PC-3 (cell line): ENCODE data around the gene PLXNC1. TPM values are rescaled to one million over a fixed set of nuclear protein-coding genes. Genes with fewer than 3 reads are reported as not detected.

Experiments used
- ATAC-seq: fragments of 200-7000 bp; cut with Tn5 transposase; 2 replicates; pipeline ENCODE4 v1.9.1; 2020; ENCODE audit warnings: mild to moderate bottlenecking, moderate library complexity
- BruUV-seq: library from RNA; stranded (reverse); fragments of 400-500 nt; replicated peaks from 2 replicates; lab custom pipeline; 2021; lab: Mats Ljungman, UMichigan
- CTCF ChIA-PET: fragments of 300-600 bp; sonication (Branson Sonifier 250); formaldehyde crosslinking; loops from one replicate; lab custom pipeline; 2022; ENCODE audit warnings: antibody characterized with exemption; lab: Charles Lee
- POLR2A ChIA-PET: fragments of 300-600 bp; sonication (Branson Sonifier 250); formaldehyde crosslinking; loops from one replicate; lab custom pipeline; 2022; ENCODE audit warnings: antibody characterized with exemption; ENCODE audit not compliant: unreplicated experiment; lab: Charles Lee
- DNase-seq: peaks from one replicate; pipeline ENCODE4 v3.0.0-alpha.2; 2015
- H2AFZ ChIP-seq: fragments of 300-600 bp; sonication (generic); 2 replicates; pipeline ENCODE4 v1.6.0; 2016; ENCODE audit warnings: antibody characterized with exemption, low read length
- H3F3A ChIP-seq: fragments of 300-600 bp; sonication (generic); one replicate; pipeline ENCODE4 v1.6.0; 2017; ENCODE audit warnings: antibody characterized with exemption, low read length, control low read depth, mild to moderate bottlenecking; ENCODE audit not compliant: unreplicated experiment
- H3K27ac ChIP-seq: fragments of 300-600 bp; sonication (generic); 2 replicates; pipeline ENCODE4 v1.5.1; 2016; ENCODE audit warnings: mild to moderate bottlenecking, low read length
- H3K27me3 ChIP-seq: fragments of 300-600 bp; sonication (generic); 2 replicates; pipeline ENCODE4 v1.6.1; 2016; ENCODE audit warnings: low read length, mixed read lengths
- H3K36me3 ChIP-seq: fragments of 300-600 bp; sonication (generic); 2 replicates; pipeline ENCODE4 v1.6.1; 2016; ENCODE audit warnings: low read depth, mixed run types, low read length, mixed read lengths
- H3K4me1 ChIP-seq: fragments of 300-600 bp; sonication (generic); 2 replicates; pipeline ENCODE4 v1.5.1; 2016; ENCODE audit warnings: low read length; ENCODE audit not compliant: insufficient read depth
- H3K4me2 ChIP-seq: fragments of 300-600 bp; sonication (generic); 2 replicates; pipeline ENCODE4 v1.6.0; 2016; ENCODE audit warnings: low read length
- H3K4me3 ChIP-seq: fragments of 300-600 bp; sonication (generic); 2 replicates; pipeline ENCODE4 v1.5.1; 2016; ENCODE audit warnings: mild to moderate bottlenecking, low read length, mixed read lengths
- H3K79me2 ChIP-seq: fragments of 300-600 bp; sonication (generic); 2 replicates; pipeline ENCODE4 v1.6.1; 2017; ENCODE audit warnings: low read length, mixed read lengths
- H3K9ac ChIP-seq: fragments of 300-600 bp; sonication (generic); 2 replicates; pipeline ENCODE4 v1.6.0; 2016; ENCODE audit warnings: mild to moderate bottlenecking, low read length
- H3K9me2 ChIP-seq: fragments of 300-600 bp; sonication (generic); replicated peaks from 2 replicates; pipeline ENCODE4 v1.6.1; 2016; ENCODE audit warnings: mixed run types, low read length, mixed read lengths
- H3K9me3 ChIP-seq: fragments of 300-600 bp; sonication (generic); 2 replicates; pipeline ENCODE4 v1.6.1; 2016; ENCODE audit warnings: low read length, mixed read lengths
- H4K20me1 ChIP-seq: fragments of 300-600 bp; sonication (generic); 2 replicates; pipeline ENCODE4 v1.6.1; 2016; ENCODE audit warnings: low read length, mixed read lengths
- CTCF ChIP-seq: fragments of 300-600 bp; sonication (generic); conservative IDR thresholded peaks from 2 replicates; pipeline ENCODE4 v1.5.1; 2017; ENCODE audit warnings: antibody characterized with exemption, low read depth, mild to moderate bottlenecking, low read length
- EZH2 ChIP-seq: fragments of 300-600 bp; sonication (generic); IDR thresholded peaks from one replicate; pipeline ENCODE4 v1.6.1; 2017; ENCODE audit warnings: antibody characterized with exemption, mild to moderate bottlenecking, low read length; ENCODE audit not compliant: unreplicated experiment
- EZH2phosphoT487 ChIP-seq: fragments of 300-600 bp; sonication (generic); IDR thresholded peaks from 2 replicates; pipeline ENCODE4 v1.6.1; 2018; ENCODE audit warnings: mild to moderate bottlenecking, antibody characterized with exemption, low read length, borderline replicate concordance
- intact Hi-C: fragments of 100-400 bp; cut with micrococcal nuclease; formaldehyde crosslinking; loops from 2 replicates; pipeline ENCODE4 v1.9.0; 2023
- total RNA-seq: library from RNA; depleted of rRNA; stranded (reverse); fragments of >200 nt; gene quantifications from 2 replicates; pipeline ENCODE4 v1.2.3, GENCODE V29; 2014

Gene PLXNC1
- total RNA-seq, 1 experiment from 2014 or later: 0.15 TPM

GRCh38 chr12:94203181-94203546 lies 54.8 kb downstream of the PLXNC1 start:
- no peak overlapping the region for H3K9ac ChIP-seq
- no peak for DNase-seq
- no peaks in the 10 kb centered on the region for H3K9me2 ChIP-seq
- no peak overlapping the region for H3K27ac ChIP-seq
- ChIA-PET CTCF (no interaction called here), POLR2A (no interaction called here)
- BruUV-seq: no TSS peak
- intact Hi-C loops: no loop called here
- H3K79me2 ChIP-seq: no peaks in the 10 kb centered on the region
- no peaks in the 10 kb centered on the region for H4K20me1 ChIP-seq
- no peak for ATAC-seq
- H3K4me1 ChIP-seq: peaks cover 18% of the 10 kb centered on the region
- H3F3A ChIP-seq: no peaks in the 10 kb centered on the region
- H3K4me2 ChIP-seq: no peak overlapping the region
- H3K27me3 ChIP-seq: no peaks in the 10 kb centered on the region
- H3K36me3 ChIP-seq: no peaks in the 10 kb centered on the region
- TF ChIP-seq EZH2 (no peak), CTCF (no peak), EZH2phosphoT487 (no peak)
- H2AFZ ChIP-seq: no peak overlapping the region
- H3K4me3 ChIP-seq: no peak overlapping the region
- H3K9me3 ChIP-seq: no peaks in the 10 kb centered on the region

- no peaks in the 10 kb centered on the region for H3K9me2 ChIP-seq
- no peaks in the 10 kb centered on the region for H3K36me3 ChIP-seq
- H3K79me2 ChIP-seq: no peaks in the 10 kb centered on the region
- ChIA-PET CTCF (no interaction called here), POLR2A (no interaction called here)
- no peak overlapping the region for H3K4me2 ChIP-seq
- H3K9ac ChIP-seq: no peak overlapping the region
- intact Hi-C loops: no loop called here
- ATAC-seq (no peak), DNase-seq (no peak)
- no peak overlapping the region for H3K4me3 ChIP-seq
- peaks cover 19% of the 10 kb centered on the region for H3K4me1 ChIP-seq
- H4K20me1 ChIP-seq: no peaks in the 10 kb centered on the region
- H3K9me3 ChIP-seq: no peaks in the 10 kb centered on the region
- TF ChIP-seq EZH2phosphoT487: no peak
- no peak for TF ChIP-seq EZH2
- TF ChIP-seq CTCF: no peak
- no peaks in the 10 kb centered on the region for H3K27me3 ChIP-seq
- H3F3A ChIP-seq: no peaks in the 10 kb centered on the region
- BruUV-seq: no TSS peak
- H2AFZ ChIP-seq: no peak overlapping the region
- no peak overlapping the region for H3K27ac ChIP-seq
These were observed 55.4 kb downstream of the PLXNC1 start for GRCh38 chr12:94203796-94204195.

- H3K4me3 ChIP-seq: no peak overlapping the region
- no peak overlapping the region for H3K9ac ChIP-seq
- BruUV-seq: no TSS peak
- H3K9me3 ChIP-seq: no peaks in the 10 kb centered on the region
- H3K27ac ChIP-seq: no peak overlapping the region
- no peaks in the 10 kb centered on the region for H3K36me3 ChIP-seq
- no peak for ATAC-seq
- ChIA-PET POLR2A (no interaction called here), CTCF (no interaction called here)
- H3K79me2 ChIP-seq: no peaks in the 10 kb centered on the region
- no peak overlapping the region for H3K4me2 ChIP-seq
- DNase-seq: no peak
- H3F3A ChIP-seq: no peaks in the 10 kb centered on the region
- H4K20me1 ChIP-seq: no peaks in the 10 kb centered on the region
- peaks cover 6% of the 10 kb centered on the region; the same call in 1 of the 2 replicates for H3K27me3 ChIP-seq
- TF ChIP-seq EZH2phosphoT487: no peak
- TF ChIP-seq EZH2: no peak
- no peak for TF ChIP-seq CTCF
- peaks cover 19% of the 10 kb centered on the region for H3K4me1 ChIP-seq
- H3K9me2 ChIP-seq: no peaks in the 10 kb centered on the region
- intact Hi-C loops: no loop called here
- H2AFZ ChIP-seq: no peak overlapping the region
These were observed 56.3 kb downstream of the PLXNC1 start for GRCh38 chr12:94204499-94205247.
